Activated CD4-positive, alpha-beta T cell treated with anti-CD3 and anti-CD28 coated beads for 4 hours (primary cell): ENCODE measurements around the gene FSCN2.
A peak's percentile ranks its signal among the peaks of the same experiment; 100 is the strongest.

Experiments used
- DNase-seq, 2 donors: peaks; one replicate each; pipeline ENCODE4 v3.0.0-alpha.2; 2020

Gene FSCN2, protein sequence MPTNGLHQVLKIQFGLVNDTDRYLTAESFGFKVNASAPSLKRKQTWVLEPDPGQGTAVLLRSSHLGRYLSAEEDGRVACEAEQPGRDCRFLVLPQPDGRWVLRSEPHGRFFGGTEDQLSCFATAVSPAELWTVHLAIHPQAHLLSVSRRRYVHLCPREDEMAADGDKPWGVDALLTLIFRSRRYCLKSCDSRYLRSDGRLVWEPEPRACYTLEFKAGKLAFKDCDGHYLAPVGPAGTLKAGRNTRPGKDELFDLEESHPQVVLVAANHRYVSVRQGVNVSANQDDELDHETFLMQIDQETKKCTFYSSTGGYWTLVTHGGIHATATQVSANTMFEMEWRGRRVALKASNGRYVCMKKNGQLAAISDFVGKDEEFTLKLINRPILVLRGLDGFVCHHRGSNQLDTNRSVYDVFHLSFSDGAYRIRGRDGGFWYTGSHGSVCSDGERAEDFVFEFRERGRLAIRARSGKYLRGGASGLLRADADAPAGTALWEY

DNA sequence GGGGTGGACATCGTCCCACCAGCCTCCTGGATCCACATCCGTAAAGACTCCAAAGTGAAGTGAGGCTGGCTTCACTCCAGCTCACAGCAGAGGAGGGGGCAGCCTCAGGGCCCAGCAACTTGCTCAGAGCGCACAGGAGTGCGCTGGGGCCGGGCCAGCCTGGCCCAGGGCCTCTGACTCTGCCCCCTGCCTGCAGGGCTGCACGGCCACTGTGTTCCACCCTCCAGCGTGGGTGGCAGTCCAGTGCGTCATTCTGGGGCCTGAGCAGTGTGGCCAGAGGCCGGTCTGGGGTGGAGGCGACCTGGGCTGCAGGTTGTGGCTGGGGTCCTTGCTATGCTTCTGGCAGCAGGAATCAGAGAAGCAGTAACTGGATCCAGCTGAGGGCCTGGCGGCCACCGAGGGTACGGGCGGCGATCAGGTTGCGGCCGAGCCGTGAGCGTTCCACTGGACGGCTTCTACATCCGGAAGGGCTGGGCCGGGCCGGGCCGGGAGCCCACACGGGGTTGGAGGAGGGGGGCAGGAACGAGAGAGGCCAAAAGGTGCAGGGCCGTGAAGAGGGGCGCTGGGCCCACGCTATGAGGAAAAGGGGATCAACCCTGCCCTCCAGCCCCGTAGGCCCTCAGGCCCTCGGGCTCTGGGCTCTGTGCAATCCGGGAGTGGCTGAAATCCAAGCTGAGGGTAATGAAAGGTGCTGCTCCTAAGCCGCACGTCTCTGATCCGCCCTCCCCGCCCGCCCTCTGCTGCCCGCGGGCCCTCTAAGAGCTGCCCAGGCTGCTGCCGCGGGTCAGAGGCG, at the start of gene FSCN2:
Gene FSCN2 (plus strand): TSS at position 787 of the 793 bp plus-strand sequence. CDS start 155 bp downstream, outside the sequence.
- DNase-seq, result no peak

DNA sequence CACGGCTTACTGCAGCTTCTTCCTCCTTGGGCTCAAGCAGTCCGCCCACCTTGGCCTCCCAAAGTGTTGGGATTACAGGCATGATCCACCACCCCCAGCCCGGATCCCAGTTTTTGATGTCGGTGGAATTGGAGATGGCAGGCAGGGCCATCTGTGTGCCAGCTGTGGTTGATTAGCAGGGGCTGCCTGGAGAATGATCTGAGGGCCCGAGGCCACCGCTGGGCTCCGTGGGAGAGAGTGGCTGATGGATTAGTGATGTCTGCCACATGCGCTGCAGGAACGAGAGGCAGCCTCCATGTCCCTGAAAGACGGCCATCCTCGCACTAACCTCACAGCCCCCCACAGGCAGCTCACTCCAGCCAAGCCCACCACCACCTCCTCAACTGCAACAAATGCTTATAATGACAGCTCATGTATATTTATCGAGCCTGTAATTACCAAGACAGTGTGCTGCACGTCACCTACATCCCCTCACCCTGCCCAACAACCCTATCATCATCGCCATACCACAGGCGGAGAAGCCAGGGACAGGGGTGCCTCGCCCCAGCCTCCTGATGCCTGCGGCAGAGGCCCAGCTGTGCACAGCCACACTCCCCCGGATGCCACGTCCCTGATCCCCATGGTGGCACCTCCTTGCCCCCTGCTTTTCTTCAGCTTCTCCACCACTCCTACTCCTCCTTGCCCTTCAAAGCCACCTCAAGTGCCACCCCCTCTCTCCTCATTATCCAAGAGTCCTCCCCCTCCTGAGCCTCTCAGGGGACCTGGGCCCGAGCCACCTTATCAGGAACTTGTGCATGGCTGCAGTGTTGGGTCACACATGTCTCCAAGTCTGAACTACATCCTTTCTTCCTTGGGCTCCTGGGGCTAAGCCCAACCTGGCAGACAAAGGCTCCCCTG, 48.8 kb upstream of the FSCN2 start:
- DNase-seq, result no peak

DNA sequence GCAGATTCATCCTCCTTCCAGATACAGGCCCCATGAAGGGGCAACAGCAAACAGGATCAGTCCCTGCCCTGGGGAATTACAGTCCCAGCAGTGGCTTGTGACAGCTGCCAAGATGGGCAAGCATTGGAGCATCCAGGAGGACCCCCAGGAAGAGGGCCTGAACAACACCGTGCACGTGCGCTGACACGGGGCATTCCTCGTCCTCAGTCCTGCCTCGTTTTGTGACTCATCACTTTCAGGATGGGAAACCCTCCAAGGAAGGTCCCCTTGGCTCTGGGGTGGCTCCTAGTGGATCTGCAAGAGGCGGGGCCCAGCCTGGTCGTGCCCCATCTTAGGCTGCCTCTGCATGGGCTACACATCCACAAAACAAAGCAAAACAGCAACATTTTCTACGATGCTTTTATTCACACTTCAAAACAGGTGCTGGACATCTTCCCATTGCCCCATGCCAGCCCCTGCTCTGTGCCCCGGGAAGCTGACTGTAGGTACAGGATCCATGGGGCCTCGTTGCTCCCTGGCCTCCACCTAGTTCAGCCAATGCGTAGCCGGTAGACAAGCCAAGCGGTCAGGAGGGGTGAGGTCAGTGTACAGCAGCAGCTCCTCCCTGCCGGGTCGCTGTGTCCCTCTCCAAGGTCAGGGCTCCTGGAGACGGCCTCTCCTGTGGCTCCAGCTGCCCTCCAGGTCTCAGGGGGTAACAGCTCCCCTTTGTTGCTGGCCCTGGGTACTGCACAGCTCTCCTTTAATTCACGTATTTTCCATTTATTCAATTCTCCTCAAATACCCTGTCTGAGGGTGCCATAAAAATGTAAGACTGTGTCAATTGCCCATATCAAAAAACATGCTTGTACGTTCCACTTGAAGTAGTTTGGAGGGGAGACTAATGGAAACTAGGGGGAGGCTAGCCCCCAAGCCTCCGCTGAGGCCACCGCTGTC, 47.8 kb upstream of the FSCN2 start:
- DNase-seq, result no peak

DNA sequence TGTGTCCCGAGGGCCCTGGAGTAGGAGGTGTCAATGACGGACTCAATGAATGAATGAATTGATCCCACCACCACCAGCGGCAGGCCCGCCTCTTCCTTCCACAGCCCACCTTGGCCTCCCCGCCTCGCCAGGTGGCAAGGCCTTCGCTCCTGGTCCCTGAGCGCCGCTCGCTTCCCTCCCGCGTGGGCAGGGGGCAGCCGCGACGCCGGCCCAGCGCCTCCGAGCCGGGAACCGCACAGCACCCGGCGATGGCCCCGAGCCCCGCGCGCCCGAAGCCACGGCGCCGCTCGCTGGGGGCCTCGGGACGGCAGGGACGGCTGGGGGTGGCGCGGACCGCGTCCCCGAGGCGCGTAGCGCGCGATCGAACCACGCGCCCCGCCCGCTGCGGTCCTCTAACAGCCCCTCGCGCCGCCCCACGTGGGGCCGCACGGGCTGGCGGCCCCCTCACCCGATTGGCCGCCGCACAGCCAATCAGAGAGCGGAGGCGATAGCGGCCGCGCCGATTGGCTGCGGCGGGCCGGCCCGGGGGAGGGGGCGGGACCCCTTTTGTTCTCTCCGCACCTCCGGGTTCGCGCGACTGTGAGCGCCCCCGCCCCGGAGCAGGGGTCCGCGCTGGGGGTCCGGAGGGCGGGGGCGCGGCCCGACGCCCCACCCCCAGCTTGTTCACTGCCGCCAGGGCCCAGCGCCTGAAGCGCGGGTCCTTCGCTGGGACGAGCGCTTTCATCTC, 46.9 kb upstream of the FSCN2 start:
- DNase-seq, result peak; percentile 56 to 57

DNA sequence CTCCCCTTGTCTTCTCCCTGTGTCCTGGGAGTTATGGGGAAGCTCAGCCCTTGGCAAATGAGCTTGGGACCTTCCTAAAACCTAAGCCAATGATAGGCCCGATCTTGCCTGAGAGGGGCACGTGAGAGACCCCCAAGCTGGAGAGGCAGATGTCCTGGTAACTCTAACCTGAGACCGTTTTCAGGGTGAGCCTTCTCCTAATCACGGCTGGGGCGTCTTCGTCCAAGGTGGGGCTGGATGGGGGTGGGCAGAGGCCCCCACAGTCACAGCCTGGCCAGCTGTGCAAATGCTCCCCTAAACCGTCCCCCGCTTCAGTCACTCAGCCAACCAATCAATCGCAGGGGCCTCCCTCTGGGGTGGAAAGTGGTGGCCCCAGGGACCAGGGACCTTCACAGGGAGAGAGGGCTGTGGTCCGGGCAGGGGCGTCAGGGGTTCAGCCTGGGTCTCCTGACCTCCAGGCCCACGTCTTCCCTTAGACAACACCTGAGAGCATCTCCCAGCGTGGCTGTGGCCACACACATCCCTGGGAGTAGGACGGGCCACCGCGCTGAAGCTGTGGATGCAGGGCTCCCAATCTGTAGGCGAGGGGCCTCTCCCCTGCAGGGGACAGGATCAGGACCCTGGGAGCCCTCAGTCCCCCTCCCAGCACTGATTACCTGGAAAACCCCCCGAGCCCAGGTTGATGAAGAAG, 46.2 kb upstream of the FSCN2 start:
- DNase-seq, result no peak

DNA sequence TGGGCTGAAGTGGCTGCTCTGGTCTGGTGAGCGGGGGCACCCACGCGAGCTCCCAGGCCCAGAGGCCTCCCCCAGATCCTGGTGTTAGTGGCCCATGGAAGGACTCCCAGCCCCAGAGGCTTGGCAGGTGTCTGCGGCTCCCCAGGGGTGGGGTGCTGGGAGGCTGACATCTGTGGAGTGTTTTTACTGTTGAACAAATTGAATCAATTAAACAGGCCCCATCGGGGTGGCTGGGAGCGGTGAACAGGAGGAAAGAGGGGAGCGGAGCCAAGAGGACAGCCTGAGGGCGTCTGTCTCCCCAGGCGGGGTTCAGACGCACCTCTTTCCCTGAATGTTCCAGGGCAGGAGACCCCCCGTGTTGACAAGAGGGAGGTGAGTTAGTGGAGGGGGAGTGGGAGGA, 45.5 kb upstream of the FSCN2 start:
- no peak for DNase-seq

DNA sequence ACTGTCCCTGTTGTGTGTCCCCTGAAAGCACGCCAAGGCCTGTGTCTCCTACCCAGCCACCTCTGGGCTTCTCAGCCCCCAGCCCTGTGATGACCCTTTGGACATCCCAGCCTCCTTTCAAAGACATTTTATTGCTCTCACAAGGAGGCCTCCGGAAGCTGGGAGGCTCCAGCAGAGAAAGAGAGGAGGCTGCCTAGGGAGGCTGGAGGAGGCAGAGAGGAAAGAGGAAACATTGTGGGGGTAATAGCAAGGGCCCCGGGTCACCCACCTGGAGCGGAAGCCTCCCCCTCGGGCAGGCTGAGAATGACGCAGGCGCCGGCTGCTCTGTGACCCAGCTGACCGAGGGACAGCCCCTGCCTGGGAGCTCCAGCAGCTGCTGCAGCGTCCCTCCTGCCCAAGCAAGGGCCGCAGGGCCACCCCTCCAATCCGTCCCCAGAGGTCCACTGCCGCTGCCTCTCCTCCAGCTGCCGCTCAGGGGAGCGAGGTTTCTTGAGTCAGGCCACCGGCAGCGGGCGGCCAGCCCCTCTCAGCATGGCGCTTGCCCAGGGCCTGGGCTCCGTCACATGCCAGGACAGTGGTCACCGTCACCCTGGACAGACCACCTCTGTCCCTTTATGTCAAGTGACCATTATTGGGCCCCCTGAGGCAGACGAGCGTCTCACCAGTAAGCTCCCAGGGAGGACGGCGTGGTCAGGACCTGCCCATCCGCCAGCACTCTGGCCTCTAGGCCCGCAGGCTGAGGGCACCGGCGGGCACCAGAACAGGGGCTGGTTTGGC, 44.9 kb upstream of the FSCN2 start:
- no peak for DNase-seq

DNA sequence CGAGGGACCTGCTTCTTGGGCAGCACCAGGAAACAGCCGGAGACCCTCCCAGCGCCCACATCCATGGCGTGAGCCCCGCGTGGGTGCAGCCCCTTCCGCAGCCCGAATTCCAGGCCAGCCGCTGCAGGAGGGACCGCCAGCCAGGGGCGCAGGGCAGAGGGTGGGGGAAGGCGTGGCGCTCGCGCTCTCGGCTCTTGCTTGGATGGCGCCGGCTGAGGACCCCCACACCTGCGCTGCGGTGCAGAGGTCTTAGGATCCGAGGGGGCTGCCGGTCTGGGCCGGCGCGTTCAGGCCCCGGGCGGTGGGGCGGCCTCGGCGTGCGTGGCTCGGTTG, 44.3 kb upstream of the FSCN2 start:
- no peak for DNase-seq

DNA sequence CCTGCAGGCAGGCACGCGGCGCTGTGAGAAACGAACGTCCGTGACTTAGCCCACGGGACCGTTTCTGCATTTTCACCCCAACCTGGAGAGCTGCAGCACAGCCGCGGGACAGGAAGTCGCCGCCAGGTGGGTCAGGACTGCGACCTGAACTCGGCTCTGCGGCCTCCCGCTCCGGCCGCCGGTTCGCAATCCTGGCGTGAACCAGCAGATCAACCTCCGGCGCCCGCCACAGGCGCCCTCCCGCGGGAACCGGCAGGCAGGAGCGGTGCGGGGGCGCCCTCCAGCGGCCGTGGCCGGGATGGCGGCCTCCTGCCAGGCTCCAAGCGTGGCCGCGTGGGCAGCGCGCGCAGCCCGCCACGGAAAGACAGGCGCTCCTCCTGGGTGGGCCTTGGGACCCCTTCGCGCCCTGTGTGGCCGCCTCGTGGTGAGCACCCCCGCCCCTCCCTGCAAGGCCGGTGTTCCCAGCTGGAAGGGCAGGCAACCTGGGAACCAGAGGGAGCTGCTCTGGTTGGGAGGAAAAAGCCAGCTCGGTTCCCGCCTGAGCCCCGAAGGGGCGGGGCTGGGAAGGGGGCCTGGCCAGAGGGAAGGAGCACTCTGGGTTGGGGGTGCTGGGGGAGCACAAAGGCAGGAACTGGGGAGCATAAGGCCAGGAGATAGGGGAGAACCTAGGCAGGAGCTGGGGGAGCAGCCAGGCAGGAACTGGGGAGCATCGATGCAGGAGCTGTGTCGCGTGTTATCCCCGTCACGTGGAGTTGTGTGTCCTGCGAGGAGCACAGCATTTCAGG, 43.8 kb upstream of the FSCN2 start:
- DNase-seq, result peak; percentile 84 to 87

DNA sequence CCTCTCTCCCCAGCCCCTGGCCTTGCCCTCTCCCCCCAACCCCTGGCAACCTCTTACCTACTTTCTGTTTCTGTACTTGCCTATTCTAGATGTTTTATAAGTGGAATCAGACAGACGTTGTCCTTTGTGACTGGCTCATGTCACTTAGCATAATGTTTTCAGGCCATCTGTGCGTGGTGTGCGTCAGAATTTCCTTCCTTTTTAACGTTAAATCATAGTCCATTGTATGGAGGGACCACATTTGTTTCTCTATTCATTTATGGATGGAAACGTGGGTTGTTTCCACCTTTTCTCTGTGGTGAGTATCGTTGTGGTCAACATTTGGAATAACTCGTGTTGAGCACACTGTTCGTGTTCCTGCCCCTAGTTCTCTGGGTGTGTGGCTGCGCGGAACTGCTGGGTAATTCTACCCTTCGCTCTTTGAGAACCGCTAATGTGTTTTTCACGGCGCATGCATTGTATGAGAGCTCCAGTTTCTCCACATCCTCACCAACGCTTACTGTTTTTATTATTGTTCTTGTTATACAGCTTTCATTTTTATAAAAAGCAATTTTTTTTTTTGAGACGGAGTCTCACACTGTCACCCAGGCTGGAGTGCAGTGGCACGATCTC, 41.9 kb upstream of the FSCN2 start:
- no peak for DNase-seq

DNA sequence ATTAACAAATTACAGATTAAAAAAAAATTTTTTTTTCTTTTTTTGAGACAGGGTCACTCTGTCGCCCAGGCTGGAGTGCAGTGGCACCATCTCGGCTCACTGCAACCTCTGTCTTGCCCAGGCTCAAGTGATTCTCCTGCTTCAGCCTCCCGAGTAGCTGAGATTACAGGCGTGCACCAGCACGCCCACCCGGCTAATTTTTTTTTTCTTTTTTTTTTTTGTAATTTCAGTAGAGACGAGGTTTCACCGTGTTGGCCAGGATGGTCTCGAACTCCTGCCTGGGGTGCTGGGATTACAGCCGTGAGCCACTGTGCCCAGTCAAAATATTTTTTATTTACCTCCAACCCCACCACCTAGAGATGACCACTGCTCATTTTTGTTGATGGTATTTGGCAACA, 41.1 kb upstream of the FSCN2 start:
- DNase-seq, result no peak

DNA sequence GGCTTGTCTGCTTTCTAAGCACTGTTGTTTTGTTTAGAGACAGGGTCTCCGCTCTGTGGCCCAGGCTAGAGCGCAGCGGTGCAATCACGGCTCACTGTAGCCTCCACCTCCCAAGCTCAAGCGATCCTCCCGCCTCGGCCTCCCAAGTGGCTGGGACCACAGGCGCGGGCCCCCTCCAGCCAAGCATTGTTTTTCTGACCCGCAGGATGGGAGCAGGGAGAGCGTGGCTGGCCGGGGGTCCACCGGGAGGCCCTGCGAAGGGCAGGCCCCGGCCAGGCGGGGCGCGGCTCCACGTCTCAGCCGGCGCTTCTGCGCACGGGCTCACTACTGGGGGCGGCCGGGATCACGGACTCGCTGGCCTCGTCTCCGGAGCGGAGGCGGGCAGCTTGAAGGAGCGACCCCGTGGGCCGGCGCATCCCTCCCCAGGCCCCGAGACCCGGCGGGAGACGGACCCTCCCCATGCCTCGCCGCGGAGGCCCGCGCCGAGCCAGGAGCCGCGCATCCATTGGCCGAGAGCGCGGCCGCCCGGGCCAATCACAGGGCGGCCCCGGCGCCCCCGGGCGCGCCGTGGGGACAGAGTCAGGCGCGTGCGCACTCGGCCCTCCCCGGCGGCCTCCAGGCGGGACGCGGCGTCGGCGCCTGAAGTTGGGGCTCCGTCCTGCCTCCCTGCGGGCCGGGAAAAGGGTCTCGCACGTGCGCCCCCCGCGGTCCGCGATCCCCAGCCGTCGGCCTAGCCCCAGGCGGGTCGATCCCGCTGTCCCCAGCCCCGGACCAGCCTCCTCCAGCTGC, 40.5 kb upstream of the FSCN2 start:
- peak; percentile 76 to 79 for DNase-seq

DNA sequence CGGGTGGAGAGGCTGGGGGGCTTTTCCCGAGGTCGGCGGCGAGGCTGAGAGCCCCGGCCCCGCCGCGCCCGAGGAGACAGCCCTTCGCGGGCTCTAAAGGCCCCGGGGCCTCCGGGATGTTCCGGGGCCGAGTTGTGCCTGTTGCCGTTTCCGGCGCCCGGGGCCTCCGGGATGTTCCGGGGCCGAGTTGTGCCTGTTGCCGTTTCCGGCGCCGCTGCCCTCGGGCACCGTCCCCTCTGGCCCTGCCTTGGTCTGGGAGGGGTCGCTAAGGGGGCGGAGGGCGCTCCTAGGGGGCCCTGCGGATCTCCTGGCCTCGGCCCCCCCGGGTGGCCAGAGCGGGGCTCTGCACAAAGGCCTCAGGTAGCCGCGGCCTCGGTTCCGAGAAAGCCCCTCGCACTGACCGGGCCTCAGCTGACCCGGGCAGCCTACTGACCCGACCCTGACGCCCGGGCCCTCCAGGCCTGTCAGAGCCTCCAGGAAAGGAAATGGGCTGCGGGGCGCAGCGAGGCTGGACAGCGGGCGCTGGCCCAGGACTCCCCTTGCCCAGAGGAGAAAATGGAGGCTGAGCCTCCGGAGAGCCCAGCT, 39.8 kb upstream of the FSCN2 start:
- no peak for DNase-seq

DNA sequence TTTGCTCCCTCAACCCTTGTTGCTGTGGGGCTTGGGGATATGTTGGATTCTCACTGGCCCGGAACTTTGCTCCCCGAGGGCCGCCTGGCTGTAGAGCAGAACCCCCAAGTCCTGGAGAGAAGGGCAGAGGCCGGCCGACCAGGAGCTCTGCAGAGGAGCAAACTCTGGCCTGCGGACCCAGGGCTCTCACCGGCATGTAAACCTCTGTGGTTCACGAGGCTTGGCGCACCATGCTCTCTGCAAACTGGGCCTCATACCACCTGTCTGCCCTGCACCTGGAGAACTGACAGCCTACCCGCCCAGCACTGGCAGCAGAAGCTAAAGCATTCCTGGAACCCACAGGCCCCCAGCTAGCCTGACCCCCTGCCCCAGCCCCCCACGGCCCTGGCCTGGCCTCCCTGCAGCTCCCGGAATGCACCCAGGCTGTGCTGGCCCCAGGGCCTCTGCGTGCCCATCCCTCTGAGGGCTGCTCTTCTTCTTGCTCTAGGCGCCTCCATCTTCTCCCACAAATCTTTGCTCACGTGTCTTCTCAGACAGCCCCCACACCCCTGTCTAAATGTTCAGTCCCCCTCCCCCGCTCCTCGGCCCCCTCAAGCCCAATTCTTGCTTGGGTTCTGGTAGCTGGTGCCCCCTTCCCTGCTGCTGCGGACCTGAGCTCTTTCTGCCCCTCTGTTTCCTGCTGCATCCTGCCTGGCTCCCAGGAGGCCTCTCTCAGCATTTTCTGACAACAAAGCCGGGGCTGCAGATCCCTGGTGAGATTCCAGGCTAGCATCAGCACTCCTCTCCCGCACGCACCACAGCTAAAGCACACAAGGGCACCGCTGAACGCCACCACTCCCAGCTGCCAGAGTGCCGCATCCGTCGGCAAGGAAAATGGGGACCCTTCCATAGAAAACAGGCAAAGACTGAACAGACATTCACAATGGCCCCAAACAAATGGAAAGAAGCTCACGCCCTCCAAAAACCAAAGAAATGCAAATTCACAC, 38.9 kb upstream of the FSCN2 start:
- no peak for DNase-seq

DNA sequence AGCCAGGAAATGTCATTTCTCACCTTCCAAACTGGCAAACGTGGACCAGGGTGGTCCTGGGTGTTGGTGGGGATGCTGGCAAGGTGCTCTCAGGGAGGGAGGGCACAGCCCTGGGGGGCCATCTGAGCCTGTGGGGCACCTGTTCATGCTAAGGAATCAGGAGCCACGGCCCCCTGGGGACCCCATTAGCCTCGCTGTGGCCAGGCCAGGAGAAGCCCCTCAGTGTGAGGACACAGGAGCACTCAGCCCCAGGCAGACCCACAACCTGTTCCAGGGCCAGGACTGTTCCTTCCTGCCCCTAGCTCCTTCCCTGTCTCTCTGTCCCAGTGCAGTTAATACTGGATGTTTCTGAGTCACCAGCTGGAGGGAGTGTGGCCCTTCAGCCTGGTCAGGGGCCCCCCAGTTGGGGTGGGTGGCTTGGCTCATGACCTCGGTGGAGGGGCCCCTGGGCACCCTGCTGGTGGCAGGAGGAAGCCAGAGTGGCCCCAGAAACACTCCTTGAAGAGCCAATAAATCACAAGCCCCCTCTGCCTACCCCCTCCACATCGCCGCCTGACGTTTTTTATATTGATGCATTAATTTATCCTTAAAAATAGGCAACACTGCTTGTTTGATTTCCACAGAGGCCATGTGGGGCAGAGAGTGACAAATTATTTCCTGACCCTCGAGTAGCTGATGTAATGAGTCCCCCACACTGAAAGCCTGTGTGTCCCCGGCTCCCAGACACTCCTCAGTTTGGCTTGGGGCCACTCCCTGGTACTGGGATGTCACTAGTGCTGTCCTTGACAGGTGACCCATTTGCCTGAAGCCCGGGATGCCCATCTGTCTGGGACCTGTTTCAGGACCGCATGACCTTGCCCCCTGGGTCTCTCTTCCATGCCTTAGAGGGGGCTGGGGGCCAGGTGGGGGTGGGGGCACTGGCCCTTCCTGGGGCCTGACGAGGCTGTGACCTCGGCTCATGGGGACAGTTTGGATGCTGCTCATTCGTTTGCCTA, 37.9 kb upstream of the FSCN2 start:
- no peak for DNase-seq
